SK-N-MC (cell line): ENCODE measurements around the gene TSHZ2.

Experiments
- DNase-seq: peaks from one replicate; pipeline ENCODE4 v3.0.0-alpha.2; 2011; ENCODE audit warnings: low read depth, low spot score
- H3K27ac ChIP-seq: fragments of 200-600 bp; sonication (generic); 2 replicates; pipeline ENCODE4 v1.5.1; 2016; ENCODE audit warnings: mixed run types
- H3K36me3 ChIP-seq: fragments of 200-600 bp; sonication (generic); 2 replicates; pipeline ENCODE4 v1.6.1; 2017; ENCODE audit warnings: antibody characterized with exemption, low read length, mixed read lengths; ENCODE audit not compliant: insufficient read depth
- H3K4me3 ChIP-seq: fragments of 200-600 bp; sonication (generic); 2 replicates; pipeline ENCODE4 v1.5.1; 2016
- H3K9ac ChIP-seq: fragments of 200-600 bp; sonication (generic); 2 replicates; pipeline ENCODE4 v1.8.0; 2017; ENCODE audit warnings: mixed run types, mixed read lengths; ENCODE audit not compliant: insufficient read length
- H3K9me3 ChIP-seq: fragments of 200-600 bp; sonication (generic); 2 replicates; pipeline ENCODE4 v1.6.1; 2017; ENCODE audit warnings: low read depth, mild to moderate bottlenecking, antibody characterized with exemption, low read length, moderate library complexity, mixed read lengths
- EZH2 ChIP-seq: fragments of 200-600 bp; sonication (generic); IDR thresholded peaks from one replicate; pipeline ENCODE4 v1.6.1; 2017; ENCODE audit warnings: antibody characterized with exemption
- FOXP2 ChIP-seq: optimal IDR thresholded peaks from 2 replicates; pipeline ENCODE3; 2011; ENCODE audit warnings: mild to moderate bottlenecking, moderate library complexity; ENCODE audit not compliant: insufficient read depth; ENCODE audit errors: extremely low read length, control extremely low read depth
- POLR2AphosphoS5 ChIP-seq: IDR thresholded peaks from 2 replicates; pipeline ENCODE4 v1.6.1; 2012; ENCODE audit warnings: mild to moderate bottlenecking, low read depth, low read length, borderline replicate concordance

Gene TSHZ2

GRCh38 chr20:53104884-53105283 lies 132.7 kb downstream of the TSHZ2 start:
- no peak for DNase-seq
- H3K27ac ChIP-seq = no peak overlapping the region
- H3K9me3 ChIP-seq = no peaks in the 10 kb centered on the region
- no peak overlapping the region for H3K4me3 ChIP-seq
- no peak overlapping the region for H3K9ac ChIP-seq
- TF ChIP-seq POLR2AphosphoS5 (no peak), FOXP2 (no peak), EZH2 (no peak)
- H3K36me3 ChIP-seq = no peaks in the 10 kb centered on the region

GRCh38 chr20:53116733-53117132 lies 144.6 kb downstream of the TSHZ2 start:
- no peak overlapping the region for H3K4me3 ChIP-seq
- TF ChIP-seq EZH2 = no peak
- no peak for TF ChIP-seq FOXP2
- no peak for TF ChIP-seq POLR2AphosphoS5
- no peak for DNase-seq

GRCh38 chr20:53122853-53123252 lies 150.7 kb downstream of the TSHZ2 start:
- Histone ChIP-seq H3K9me3 (no peaks in the 10 kb centered on the region), H3K36me3 (no peaks in the 10 kb centered on the region), H3K9ac (no peak overlapping the region), H3K27ac (no peak overlapping the region), H3K4me3 (no peak overlapping the region)
- no peak for DNase-seq
- TF ChIP-seq POLR2AphosphoS5 (no peak), FOXP2 (no peak), EZH2 (no peak)

More at GRCh38 chr20:53116733-53117132, 144.6 kb downstream of the TSHZ2 start:
- Histone ChIP-seq H3K9me3 (no peaks in the 10 kb centered on the region), H3K36me3 (no peaks in the 10 kb centered on the region), H3K27ac (no peak overlapping the region), H3K9ac (no peak overlapping the region)

GRCh38 chr20:53124075-53124551 lies 152.0 kb downstream of the TSHZ2 start:
- H3K27ac ChIP-seq = no peak overlapping the region
- H3K9ac ChIP-seq = no peak overlapping the region
- TF ChIP-seq FOXP2 (no peak), POLR2AphosphoS5 (no peak), EZH2 (no peak)
- no peak overlapping the region for H3K4me3 ChIP-seq
- no peak for DNase-seq
- no peaks in the 10 kb centered on the region for H3K36me3 ChIP-seq
- H3K9me3 ChIP-seq = no peaks in the 10 kb centered on the region

- H3K36me3 ChIP-seq = no peaks in the 10 kb centered on the region
- H3K4me3 ChIP-seq = no peak overlapping the region
- no peaks in the 10 kb centered on the region for H3K9me3 ChIP-seq
- no peak for TF ChIP-seq FOXP2
- TF ChIP-seq EZH2 = no peak
- TF ChIP-seq POLR2AphosphoS5 = no peak
- DNase-seq = no peak
- no peak overlapping the region for H3K9ac ChIP-seq
- no peak overlapping the region for H3K27ac ChIP-seq
These were observed 152.6 kb downstream of the TSHZ2 start for GRCh38 chr20:53124803-53125202.

GRCh38 chr20:53126185-53126584 lies 154.0 kb downstream of the TSHZ2 start:
- H3K4me3 ChIP-seq = no peak overlapping the region
- H3K9ac ChIP-seq = no peak overlapping the region
- no peak overlapping the region for H3K27ac ChIP-seq
- no peaks in the 10 kb centered on the region for H3K9me3 ChIP-seq
- no peak for DNase-seq
- H3K36me3 ChIP-seq = no peaks in the 10 kb centered on the region
- TF ChIP-seq EZH2 = no peak
- TF ChIP-seq FOXP2 = no peak

GRCh38 chr20:53127027-53127426 lies 154.9 kb downstream of the TSHZ2 start:
- Histone ChIP-seq H3K4me3 (no peak overlapping the region), H3K9ac (no peak overlapping the region), H3K36me3 (no peaks in the 10 kb centered on the region), H3K27ac (no peak overlapping the region), H3K9me3 (no peaks in the 10 kb centered on the region)
- no peak for DNase-seq
- no peak for TF ChIP-seq FOXP2
- TF ChIP-seq POLR2AphosphoS5 = no peak
- TF ChIP-seq EZH2 = no peak

- no peak for DNase-seq
- no peak for TF ChIP-seq FOXP2
- TF ChIP-seq POLR2AphosphoS5 = no peak
These were observed 155.8 kb downstream of the TSHZ2 start for GRCh38 chr20:53128004-53128403.

GRCh38 chr20:53129563-53129962 lies 157.4 kb downstream of the TSHZ2 start:
- Histone ChIP-seq H3K9ac (no peak overlapping the region), H3K9me3 (no peaks in the 10 kb centered on the region), H3K27ac (no peak overlapping the region), H3K4me3 (no peak overlapping the region), H3K36me3 (no peaks in the 10 kb centered on the region)
- no peak for DNase-seq
- no peak for TF ChIP-seq EZH2
- TF ChIP-seq FOXP2 = no peak
- no peak for TF ChIP-seq POLR2AphosphoS5

More at GRCh38 chr20:53128004-53128403, 155.8 kb downstream of the TSHZ2 start:
- H3K9ac ChIP-seq = no peak overlapping the region
- no peak overlapping the region for H3K27ac ChIP-seq
- no peak overlapping the region for H3K4me3 ChIP-seq
- H3K36me3 ChIP-seq = no peaks in the 10 kb centered on the region
- no peaks in the 10 kb centered on the region for H3K9me3 ChIP-seq
